ENCODE data around the gene FAM53B.
"Not testable (repeated sequence)": the region's sequence is repeated elsewhere in the genome, so short reads cannot be mapped to it uniquely, and the experiment has no call there.

FAM53B gene

DNA sequence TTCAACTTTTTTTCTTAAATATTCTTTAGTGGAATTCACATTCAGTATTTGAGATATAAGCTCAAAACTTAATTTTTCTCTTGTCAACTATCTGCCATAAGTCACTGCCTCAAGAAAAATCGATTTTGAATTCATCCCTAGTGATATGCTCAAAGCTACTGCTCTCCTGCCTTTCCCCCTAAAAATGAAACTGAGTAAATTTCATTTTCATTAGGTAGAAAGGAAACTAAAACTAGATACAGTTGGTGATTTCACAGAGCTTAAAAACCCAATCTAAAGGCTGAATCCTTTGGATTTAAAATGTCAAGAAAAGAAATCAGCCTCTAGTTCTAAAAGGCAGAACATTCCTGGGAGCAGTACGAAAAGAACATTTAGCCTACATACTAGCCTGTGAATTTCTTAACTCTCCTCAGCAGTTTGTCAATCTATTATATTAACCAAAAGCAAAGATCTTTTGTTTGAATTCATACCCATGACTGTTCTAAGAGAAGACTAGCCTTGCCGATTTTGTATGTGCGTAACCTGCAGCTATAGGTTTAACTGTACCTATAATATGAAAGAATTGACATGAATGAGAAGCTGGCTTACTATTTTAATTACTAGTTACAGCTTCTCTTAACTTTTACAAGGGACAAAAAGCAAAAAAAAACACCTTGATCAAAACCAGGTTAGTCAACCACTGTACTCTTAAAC, 4.9 kb upstream of the FAM53B start:
- Histone ChIP-seq H3K27me3 (ENCODE audit: control insufficient read depth in 1 of 2, insufficient read depth in 2 of 2, low read length in 2 of 2) (no peaks in the 10 kb centered on the region), H3K9me3 (ENCODE audit: low read length) (no peaks in the 10 kb centered on the region), H3K36me3 (ENCODE audit: insufficient read depth, low read length) (peaks cover 4% of the 10 kb centered on the region), H3K4me3 (ENCODE audit: low read depth in 1 of 2, low read length in 2 of 2) (no peak overlapping the region), H3K4me1 (ENCODE audit: insufficient read depth, low read length) (peaks cover 10% of the 10 kb centered on the region), H3K27ac (ENCODE audit: low read depth, low read length) (no peak overlapping the region), H3K9ac (ENCODE audit: low read length) (no peak overlapping the region)

DNA sequence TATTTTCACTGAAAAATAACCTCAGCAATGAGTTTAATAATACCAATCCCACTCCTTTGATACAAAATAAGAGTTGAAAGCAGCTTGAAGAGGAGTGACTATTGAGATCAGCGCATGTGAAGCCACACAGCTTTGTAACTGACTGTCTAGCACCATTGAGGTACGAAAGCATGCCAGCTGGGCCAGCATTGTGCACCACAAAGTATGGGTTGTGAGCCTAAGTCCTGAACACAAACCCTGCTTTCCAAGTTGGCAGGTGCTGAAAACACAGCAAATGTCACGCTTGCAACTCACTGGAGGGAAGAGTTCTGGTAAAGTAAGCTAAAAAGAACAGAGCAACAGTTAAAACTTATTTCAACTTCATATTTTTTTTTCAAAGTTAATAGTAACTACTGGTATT, 4.0 kb upstream of the FAM53B start:
- Histone ChIP-seq H3K27ac (ENCODE audit: low read depth, low read length) (no peak overlapping the region), H3K27me3 (ENCODE audit: control insufficient read depth in 1 of 2, insufficient read depth in 2 of 2, low read length in 2 of 2) (no peaks in the 10 kb centered on the region), H3K9ac (ENCODE audit: low read length) (no peak overlapping the region), H3K4me3 (ENCODE audit: low read depth in 1 of 2, low read length in 2 of 2) (no peak overlapping the region), H3K36me3 (ENCODE audit: insufficient read depth, low read length) (peaks cover 4% of the 10 kb centered on the region), H3K4me1 (ENCODE audit: insufficient read depth, low read length) (peaks cover 10% of the 10 kb centered on the region), H3K9me3 (ENCODE audit: low read length) (no peaks in the 10 kb centered on the region)

DNA sequence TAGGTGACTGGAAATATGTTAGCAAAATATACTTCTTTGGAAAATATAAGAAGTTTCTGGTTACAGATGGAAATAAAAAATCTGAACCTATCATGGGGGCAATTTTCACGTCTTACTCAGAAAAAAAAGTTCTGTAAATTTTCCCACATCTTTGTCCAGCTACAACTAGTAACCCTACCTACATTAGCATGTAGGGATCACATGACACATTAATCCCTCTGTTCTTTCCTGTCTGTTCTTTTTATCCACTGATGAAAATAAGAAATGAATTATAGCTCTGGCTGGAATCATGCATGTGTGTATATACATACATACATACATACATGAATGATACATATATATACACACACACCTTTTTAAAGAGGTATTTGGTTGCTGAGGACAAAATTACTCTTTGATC, 3.6 kb upstream of the FAM53B start:
- no peak overlapping the region for H3K27ac ChIP-seq (ENCODE audit: low read depth, low read length)
- no peak overlapping the region for H3K4me3 ChIP-seq (ENCODE audit: low read depth in 1 of 2, low read length in 2 of 2)
- no peak overlapping the region for H3K9ac ChIP-seq (ENCODE audit: low read length)
- H3K9me3 ChIP-seq (ENCODE audit: low read length) = no peaks in the 10 kb centered on the region
- H3K4me1 ChIP-seq (ENCODE audit: insufficient read depth, low read length) = peaks cover 10% of the 10 kb centered on the region
- peaks cover 4% of the 10 kb centered on the region for H3K36me3 ChIP-seq (ENCODE audit: insufficient read depth, low read length)
- H3K27me3 ChIP-seq (ENCODE audit: control insufficient read depth in 1 of 2, insufficient read depth in 2 of 2, low read length in 2 of 2) = no peaks in the 10 kb centered on the region

DNA sequence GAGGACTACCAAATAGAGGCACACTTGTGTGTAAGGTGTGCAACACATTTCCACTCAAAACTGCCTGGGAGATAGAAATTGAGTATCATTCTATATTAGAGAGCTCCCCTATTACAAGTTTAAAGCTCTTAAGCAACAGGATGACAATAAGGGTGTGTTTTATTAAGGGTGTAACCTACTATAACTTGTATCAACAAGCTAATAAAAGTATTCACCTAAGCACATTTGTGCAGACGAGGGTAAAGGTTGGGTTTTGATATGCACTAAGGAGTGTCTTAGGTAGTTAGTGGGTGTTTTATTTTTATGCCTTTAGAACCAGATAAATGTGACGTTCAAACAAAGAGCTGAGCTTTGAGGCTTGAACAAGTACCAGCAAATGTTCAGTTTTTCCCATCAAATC, 2.8 kb upstream of the FAM53B start:
- peaks cover 16% of the 10 kb centered on the region for H3K4me1 ChIP-seq (ENCODE audit: insufficient read depth, low read length)
- H3K27me3 ChIP-seq (ENCODE audit: control insufficient read depth in 1 of 2, insufficient read depth in 2 of 2, low read length in 2 of 2) = no peaks in the 10 kb centered on the region
- no peak overlapping the region for H3K27ac ChIP-seq (ENCODE audit: low read depth, low read length)
- no peak overlapping the region for H3K4me3 ChIP-seq (ENCODE audit: low read depth in 1 of 2, low read length in 2 of 2)
- H3K9me3 ChIP-seq (ENCODE audit: low read length) = no peaks in the 10 kb centered on the region
- peaks cover 4% of the 10 kb centered on the region for H3K36me3 ChIP-seq (ENCODE audit: insufficient read depth, low read length)
- no peak overlapping the region for H3K9ac ChIP-seq (ENCODE audit: low read length)

DNA sequence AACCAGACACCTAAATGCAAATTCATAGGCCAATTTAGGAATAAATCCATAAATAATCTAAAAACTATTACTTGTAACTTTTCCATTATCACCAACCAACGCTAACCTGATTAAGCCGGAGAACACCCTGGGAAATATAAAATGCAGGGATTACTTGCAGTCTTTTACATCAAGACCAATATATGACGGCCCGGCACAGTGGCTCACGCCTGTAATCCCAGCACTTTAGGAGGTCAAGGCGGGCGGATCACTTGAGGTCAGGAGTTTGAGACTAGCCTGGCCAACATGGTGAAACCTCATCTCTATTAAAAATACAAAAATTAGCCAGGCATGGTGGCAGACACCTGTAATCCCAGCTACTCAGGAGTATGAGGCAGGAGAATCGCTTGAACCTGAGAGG, 2.3 kb upstream of the FAM53B start:
- H3K27me3 ChIP-seq (ENCODE audit: control insufficient read depth in 1 of 2, insufficient read depth in 2 of 2, low read length in 2 of 2); H3K9me3 ChIP-seq (ENCODE audit: low read length); H3K27ac ChIP-seq (ENCODE audit: low read depth, low read length); H3K9ac ChIP-seq (ENCODE audit: low read length); H3K36me3 ChIP-seq (ENCODE audit: insufficient read depth, low read length); H3K4me3 ChIP-seq (ENCODE audit: low read depth in 1 of 2, low read length in 2 of 2): not testable (repeated sequence)
- H3K4me1 ChIP-seq (ENCODE audit: insufficient read depth, low read length) = peaks cover 22% of the 10 kb centered on the region

DNA sequence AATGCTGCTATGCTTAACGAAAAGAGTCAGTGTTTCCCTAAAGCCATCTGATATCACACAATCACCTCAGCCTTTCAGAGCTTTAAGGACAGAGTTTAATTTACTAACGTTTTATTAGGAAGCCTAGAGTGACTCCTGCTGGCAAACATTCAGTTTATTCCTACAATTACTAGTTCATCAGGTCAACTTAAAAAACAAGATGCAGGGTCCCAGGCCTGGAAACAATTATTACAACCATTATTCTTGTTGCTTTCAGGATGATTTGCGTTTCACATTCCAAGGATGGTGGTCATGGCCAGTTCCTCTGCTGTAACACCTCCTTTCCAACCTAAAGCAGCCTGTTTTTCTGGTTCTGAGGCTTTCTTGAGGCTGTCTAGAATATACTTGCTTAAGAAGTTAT, 1.5 kb upstream of the FAM53B start:
- H3K4me1 ChIP-seq (ENCODE audit: insufficient read depth, low read length) = peaks cover 29% of the 10 kb centered on the region

DNA sequence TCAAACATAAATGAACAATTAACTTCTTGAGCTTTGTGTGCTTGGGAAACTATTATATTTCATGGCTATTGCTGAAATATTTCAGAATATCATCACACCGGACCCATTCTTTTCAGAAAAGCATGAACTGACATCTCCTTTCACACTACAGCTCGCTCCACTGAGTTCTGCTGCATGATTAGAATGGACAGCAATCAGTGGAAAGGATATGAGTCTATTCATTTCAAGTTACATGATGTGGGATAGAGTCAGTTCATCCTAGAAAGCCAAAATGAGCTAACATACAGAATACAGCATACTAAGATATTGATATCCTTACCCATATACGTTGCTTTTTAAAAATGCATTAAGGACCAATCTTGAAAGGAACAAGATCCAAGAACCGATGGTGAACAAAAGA, 1.1 kb upstream of the FAM53B start:
- peaks cover 34% of the 10 kb centered on the region for H3K4me1 ChIP-seq (ENCODE audit: insufficient read depth, low read length)
- no peaks in the 10 kb centered on the region for H3K27me3 ChIP-seq (ENCODE audit: control insufficient read depth in 1 of 2, insufficient read depth in 2 of 2, low read length in 2 of 2)
- peaks cover 4% of the 10 kb centered on the region for H3K36me3 ChIP-seq (ENCODE audit: insufficient read depth, low read length)
- no peak overlapping the region for H3K9ac ChIP-seq (ENCODE audit: low read length)
- H3K27ac ChIP-seq (ENCODE audit: low read depth, low read length) = no peak overlapping the region
- no peaks in the 10 kb centered on the region for H3K9me3 ChIP-seq (ENCODE audit: low read length)
- no peak overlapping the region for H3K4me3 ChIP-seq (ENCODE audit: low read depth in 1 of 2, low read length in 2 of 2)

More for the DNA sequence above, 1.5 kb upstream of the FAM53B start:
- H3K27ac ChIP-seq (ENCODE audit: low read depth, low read length) = no peak overlapping the region
- H3K4me3 ChIP-seq (ENCODE audit: low read depth in 1 of 2, low read length in 2 of 2) = no peak overlapping the region
- H3K36me3 ChIP-seq (ENCODE audit: insufficient read depth, low read length) = peaks cover 4% of the 10 kb centered on the region
- H3K27me3 ChIP-seq (ENCODE audit: control insufficient read depth in 1 of 2, insufficient read depth in 2 of 2, low read length in 2 of 2) = no peaks in the 10 kb centered on the region
- no peaks in the 10 kb centered on the region for H3K9me3 ChIP-seq (ENCODE audit: low read length)
- H3K9ac ChIP-seq (ENCODE audit: low read length) = no peak overlapping the region

DNA sequence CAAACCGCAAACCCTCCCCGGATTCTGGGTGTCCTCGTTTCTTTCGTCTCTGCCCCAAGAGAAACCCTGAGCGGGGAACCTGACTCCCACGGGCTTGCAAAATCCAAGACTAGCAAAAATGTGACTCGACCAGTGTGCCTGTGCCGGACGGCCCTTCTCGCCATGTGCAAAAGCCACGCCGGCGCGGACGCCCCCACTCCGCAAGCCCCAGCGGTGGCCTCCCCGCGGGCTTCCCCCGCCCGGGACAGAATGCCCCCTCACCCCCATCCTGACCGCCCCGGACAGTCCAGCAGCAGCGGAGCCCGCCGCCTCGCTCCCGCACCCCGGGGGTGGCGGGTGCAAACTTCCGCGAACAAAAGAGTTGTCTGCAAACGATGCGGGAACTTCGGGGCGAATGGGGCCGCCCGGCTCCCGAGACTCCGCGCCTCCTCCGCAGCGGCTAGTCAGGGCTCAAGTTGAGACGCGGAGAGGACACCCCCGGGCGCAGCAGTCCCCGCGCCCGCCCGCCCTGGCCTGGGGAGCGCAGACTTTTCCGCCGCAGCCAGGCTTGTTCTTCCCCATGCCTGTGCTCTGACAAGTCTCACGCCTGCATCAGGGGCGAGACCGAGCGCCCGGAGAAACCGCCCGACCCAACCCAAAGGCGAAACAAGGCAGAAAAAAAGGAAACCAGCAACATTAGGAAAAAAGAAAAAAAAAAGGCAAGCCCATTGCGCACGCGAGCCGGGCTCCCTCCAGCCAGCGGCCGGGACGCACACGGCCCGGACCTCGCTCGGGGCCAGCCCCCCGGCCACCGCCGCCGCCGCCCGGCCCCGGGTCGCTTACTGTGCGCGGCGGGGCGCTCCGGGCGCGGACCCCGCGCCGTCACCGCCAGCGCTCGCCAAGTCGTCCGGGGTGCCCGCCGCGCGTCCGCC, 732 bp downstream of the FAM53B start:
- Histone ChIP-seq H3K27ac (ENCODE audit: low read depth, low read length) (peak overlapping the region; percentile 79), H3K4me1 (ENCODE audit: insufficient read depth, low read length) (peaks cover 52% of the 10 kb centered on the region), H3K36me3 (ENCODE audit: insufficient read depth, low read length) (peaks cover 4% of the 10 kb centered on the region), H3K27me3 (ENCODE audit: control insufficient read depth in 1 of 2, insufficient read depth in 2 of 2, low read length in 2 of 2) (no peaks in the 10 kb centered on the region), H3K4me3 (ENCODE audit: low read depth in 1 of 2, low read length in 2 of 2) (peak overlapping the region; percentile 73 to 87), H3K9ac (ENCODE audit: low read length) (peak overlapping the region; percentile 31), H3K9me3 (ENCODE audit: low read length) (no peaks in the 10 kb centered on the region)

DNA sequence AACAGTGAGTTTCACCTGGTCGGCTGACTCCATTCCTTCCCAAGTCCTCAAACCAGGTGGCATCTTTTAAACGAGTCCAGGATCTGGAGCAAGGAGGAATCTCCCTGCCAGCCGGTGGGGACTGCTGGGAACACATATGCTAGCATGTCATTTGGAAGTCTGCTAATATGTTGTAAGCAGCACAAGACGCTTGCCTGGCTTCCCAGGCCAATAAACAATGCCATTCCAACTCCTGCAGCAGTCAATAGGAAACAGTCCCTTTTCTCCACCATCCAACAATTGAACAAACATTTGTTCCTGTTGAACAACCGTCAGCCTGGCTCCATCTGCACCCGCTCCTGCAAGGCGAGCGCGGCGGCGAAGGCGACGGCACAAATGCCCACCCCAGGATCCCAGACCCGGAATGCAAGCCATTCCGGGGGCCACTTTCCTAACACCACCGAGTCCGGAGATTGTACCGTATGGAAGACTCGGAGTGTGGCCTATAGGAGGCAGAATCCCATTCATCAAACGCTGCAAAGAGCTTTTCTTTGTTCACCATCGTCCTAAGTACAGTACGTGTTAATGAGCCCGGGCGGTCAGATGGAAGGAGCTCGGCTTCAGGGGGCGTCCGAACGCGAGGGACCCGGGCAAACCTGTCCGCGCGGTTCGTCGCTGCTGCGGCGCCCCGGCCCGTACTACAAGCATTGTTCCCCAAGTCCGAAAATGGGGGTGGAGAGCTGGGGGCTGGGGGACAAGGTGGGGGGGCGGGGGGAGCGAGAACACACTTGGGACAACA, 1.6 kb downstream of the FAM53B start:
- H3K4me3 ChIP-seq (ENCODE audit: low read depth in 1 of 2, low read length in 2 of 2) = peak overlapping the region; percentile 73 to 87
- peaks cover 60% of the 10 kb centered on the region for H3K4me1 ChIP-seq (ENCODE audit: insufficient read depth, low read length)
- H3K9ac ChIP-seq (ENCODE audit: low read length) = peak overlapping the region; percentile 31
- H3K27me3 ChIP-seq (ENCODE audit: control insufficient read depth in 1 of 2, insufficient read depth in 2 of 2, low read length in 2 of 2) = no peaks in the 10 kb centered on the region
- H3K36me3 ChIP-seq (ENCODE audit: insufficient read depth, low read length) = no peaks in the 10 kb centered on the region
- H3K27ac ChIP-seq (ENCODE audit: low read depth, low read length) = peak overlapping the region; percentile 79
- no peaks in the 10 kb centered on the region for H3K9me3 ChIP-seq (ENCODE audit: low read length)

DNA sequence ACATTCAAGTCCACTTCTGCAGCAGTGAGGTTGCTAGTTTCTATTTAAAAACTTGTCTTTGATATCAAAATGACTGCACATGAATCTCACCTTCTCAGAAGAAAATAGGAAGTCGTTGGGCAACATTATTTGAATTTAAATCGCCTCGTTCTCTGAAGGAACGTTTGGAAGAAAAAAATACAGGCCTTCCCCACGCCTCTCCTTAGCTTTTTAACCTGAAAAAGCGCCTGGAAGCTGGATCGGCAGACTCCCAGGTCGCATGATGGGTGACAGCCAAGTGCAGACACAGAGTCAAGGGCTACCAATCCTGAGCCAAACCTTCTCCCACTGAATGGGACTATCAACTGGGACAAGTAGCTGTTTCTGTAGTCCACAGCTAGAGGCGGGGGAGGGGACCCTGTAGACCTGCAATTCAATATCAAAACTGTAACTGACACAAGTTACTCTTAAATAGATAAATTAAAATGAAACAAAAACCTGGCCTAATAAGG, 2.2 kb downstream of the FAM53B start:
- no peaks in the 10 kb centered on the region for H3K9me3 ChIP-seq (ENCODE audit: low read length)
- no peak overlapping the region for H3K9ac ChIP-seq (ENCODE audit: low read length)
- no peaks in the 10 kb centered on the region for H3K27me3 ChIP-seq (ENCODE audit: control insufficient read depth in 1 of 2, insufficient read depth in 2 of 2, low read length in 2 of 2)
- no peaks in the 10 kb centered on the region for H3K36me3 ChIP-seq (ENCODE audit: insufficient read depth, low read length)
- H3K4me1 ChIP-seq (ENCODE audit: insufficient read depth, low read length) = peaks cover 66% of the 10 kb centered on the region
- H3K27ac ChIP-seq (ENCODE audit: low read depth, low read length) = peak overlapping the region; percentile 79
- peak overlapping the region in 1 of 2 donors; percentile 73 for H3K4me3 ChIP-seq (ENCODE audit: low read depth in 1 of 2, low read length in 2 of 2)

DNA sequence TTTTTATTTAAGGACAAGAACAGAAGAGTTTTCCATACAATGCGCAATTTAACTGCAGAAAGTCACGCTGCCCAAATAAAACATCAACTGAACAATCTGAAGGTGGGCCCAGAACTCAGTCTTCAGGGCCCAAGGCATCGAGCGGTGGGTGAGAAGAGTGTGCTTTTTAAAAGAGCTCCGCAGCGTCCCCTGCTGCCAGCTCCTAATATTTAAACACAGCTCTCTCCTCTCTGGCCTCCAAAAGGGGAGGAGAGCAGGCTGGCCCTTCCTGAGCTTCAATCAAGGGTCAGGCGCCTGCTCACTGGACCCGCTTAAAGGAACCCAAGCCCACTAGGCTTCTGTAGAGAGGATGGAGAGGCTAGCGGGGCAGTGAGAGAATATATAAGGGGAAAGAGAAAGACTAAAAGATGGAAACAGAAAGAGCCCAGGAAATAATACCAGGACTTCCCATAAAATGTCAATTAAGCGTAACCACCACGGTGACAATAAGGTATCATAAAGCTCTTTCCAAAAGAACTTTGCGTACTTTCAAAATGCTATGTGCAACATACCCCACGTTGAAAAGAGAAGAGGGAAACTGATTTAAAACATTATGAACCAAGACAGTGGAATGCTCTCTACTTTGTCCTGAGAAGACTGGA, 2.8 kb downstream of the FAM53B start:
- no peaks in the 10 kb centered on the region for H3K27me3 ChIP-seq (ENCODE audit: control insufficient read depth in 1 of 2, insufficient read depth in 2 of 2, low read length in 2 of 2)
- peak overlapping the region; percentile 79 for H3K27ac ChIP-seq (ENCODE audit: low read depth, low read length)
- no peaks in the 10 kb centered on the region for H3K36me3 ChIP-seq (ENCODE audit: insufficient read depth, low read length)
- H3K9ac ChIP-seq (ENCODE audit: low read length) = peak overlapping the region; percentile 20
- H3K4me1 ChIP-seq (ENCODE audit: insufficient read depth, low read length) = peaks cover 72% of the 10 kb centered on the region
- no peaks in the 10 kb centered on the region for H3K9me3 ChIP-seq (ENCODE audit: low read length)
- H3K4me3 ChIP-seq (ENCODE audit: low read depth in 1 of 2, low read length in 2 of 2) = peak overlapping the region in 1 of 2 donors; percentile 73
